HL-60 (cell line): ENCODE data around the gene EML6.

Experiments used
- DNase-seq, 2 experiments: peaks; one replicate each; pipeline ENCODE4 v3.0.0-alpha.2; 2010 to 2020; ENCODE audit warnings: low read depth in 1 of 2, low spot score in 1 of 2
- H3K27ac ChIP-seq: fragments of 250-450 bp; sonication (Bioruptor Pico); replicated peaks from 2 replicates; pipeline ENCODE4 v1.5.1; 2020; ENCODE audit warnings: mild to moderate bottlenecking, moderate library complexity
- H3K27me3 ChIP-seq: fragments of 250-450 bp; sonication (Bioruptor Pico); 2 replicates; pipeline ENCODE4 v1.5.1; 2021; ENCODE audit warnings: mild to moderate bottlenecking, moderate library complexity; ENCODE audit not compliant: insufficient read depth, poor library complexity, severe bottlenecking
- H3K4me3 ChIP-seq: replicated peaks from 2 replicates; pipeline ENCODE4 v1.5.1; 2011; ENCODE audit warnings: mild to moderate bottlenecking, control low read depth, low read length; ENCODE audit not compliant: insufficient read depth
- GABPA ChIP-seq: IDR thresholded peaks from 2 replicates; pipeline ENCODE4 v1.6.1; 2012; ENCODE audit warnings: low read depth
- POLR2AphosphoS5 ChIP-seq: IDR thresholded peaks from 2 replicates; pipeline ENCODE4 v1.6.1; 2012; ENCODE audit warnings: low read depth
- SPI1 ChIP-seq: IDR thresholded peaks from 2 replicates; pipeline ENCODE4 v1.6.1; 2012; ENCODE audit warnings: low read depth, mild to moderate bottlenecking, borderline replicate concordance
- TF ChIP-seq, protein P1 (sequence below): IDR thresholded peaks from one replicate; pipeline ENCODE4 v1.5.1; 2011; ENCODE audit warnings: low read length, control low read depth, inconsistent platforms; ENCODE audit not compliant: insufficient read depth
- TF ChIP-seq, protein P2 (sequence below): IDR thresholded peaks from 2 replicates; pipeline ENCODE4 v1.6.1; 2012; ENCODE audit warnings: low read depth; ENCODE audit not compliant: insufficient replicate concordance

The EML6 gene

DNA sequence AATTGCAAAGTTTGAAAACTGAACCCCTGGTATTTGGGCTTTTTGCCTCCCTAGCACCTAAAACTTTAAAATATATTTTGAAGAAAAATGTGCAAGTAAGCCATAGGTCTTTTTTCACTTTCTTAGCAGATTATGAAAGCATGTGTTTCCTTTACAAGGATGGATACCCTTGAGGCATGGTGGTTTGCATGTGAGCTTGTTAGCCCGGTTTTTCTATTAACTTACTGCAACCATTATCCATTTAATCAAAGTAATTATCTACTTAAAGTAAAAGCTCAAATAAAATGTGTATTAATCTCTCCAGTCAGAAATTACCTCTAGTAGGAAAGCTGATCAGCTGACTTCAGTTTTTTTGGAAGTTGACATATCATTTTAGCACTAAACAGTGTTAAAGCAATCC, 140.6 kb downstream of the EML6 start:
- TF ChIP-seq, protein P1, sequence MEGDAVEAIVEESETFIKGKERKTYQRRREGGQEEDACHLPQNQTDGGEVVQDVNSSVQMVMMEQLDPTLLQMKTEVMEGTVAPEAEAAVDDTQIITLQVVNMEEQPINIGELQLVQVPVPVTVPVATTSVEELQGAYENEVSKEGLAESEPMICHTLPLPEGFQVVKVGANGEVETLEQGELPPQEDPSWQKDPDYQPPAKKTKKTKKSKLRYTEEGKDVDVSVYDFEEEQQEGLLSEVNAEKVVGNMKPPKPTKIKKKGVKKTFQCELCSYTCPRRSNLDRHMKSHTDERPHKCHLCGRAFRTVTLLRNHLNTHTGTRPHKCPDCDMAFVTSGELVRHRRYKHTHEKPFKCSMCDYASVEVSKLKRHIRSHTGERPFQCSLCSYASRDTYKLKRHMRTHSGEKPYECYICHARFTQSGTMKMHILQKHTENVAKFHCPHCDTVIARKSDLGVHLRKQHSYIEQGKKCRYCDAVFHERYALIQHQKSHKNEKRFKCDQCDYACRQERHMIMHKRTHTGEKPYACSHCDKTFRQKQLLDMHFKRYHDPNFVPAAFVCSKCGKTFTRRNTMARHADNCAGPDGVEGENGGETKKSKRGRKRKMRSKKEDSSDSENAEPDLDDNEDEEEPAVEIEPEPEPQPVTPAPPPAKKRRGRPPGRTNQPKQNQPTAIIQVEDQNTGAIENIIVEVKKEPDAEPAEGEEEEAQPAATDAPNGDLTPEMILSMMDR: no peak
- TF ChIP-seq SPI1 (no peak), GABPA (no peak), POLR2AphosphoS5 (no peak)
- TF ChIP-seq, protein P2, sequence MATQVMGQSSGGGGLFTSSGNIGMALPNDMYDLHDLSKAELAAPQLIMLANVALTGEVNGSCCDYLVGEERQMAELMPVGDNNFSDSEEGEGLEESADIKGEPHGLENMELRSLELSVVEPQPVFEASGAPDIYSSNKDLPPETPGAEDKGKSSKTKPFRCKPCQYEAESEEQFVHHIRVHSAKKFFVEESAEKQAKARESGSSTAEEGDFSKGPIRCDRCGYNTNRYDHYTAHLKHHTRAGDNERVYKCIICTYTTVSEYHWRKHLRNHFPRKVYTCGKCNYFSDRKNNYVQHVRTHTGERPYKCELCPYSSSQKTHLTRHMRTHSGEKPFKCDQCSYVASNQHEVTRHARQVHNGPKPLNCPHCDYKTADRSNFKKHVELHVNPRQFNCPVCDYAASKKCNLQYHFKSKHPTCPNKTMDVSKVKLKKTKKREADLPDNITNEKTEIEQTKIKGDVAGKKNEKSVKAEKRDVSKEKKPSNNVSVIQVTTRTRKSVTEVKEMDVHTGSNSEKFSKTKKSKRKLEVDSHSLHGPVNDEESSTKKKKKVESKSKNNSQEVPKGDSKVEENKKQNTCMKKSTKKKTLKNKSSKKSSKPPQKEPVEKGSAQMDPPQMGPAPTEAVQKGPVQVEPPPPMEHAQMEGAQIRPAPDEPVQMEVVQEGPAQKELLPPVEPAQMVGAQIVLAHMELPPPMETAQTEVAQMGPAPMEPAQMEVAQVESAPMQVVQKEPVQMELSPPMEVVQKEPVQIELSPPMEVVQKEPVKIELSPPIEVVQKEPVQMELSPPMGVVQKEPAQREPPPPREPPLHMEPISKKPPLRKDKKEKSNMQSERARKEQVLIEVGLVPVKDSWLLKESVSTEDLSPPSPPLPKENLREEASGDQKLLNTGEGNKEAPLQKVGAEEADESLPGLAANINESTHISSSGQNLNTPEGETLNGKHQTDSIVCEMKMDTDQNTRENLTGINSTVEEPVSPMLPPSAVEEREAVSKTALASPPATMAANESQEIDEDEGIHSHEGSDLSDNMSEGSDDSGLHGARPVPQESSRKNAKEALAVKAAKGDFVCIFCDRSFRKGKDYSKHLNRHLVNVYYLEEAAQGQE: no peak
- DNase-seq: no peak
- Histone ChIP-seq H3K27ac (no peak overlapping the region), H3K4me3 (no peak overlapping the region), H3K27me3 (no peaks in the 10 kb centered on the region)

DNA sequence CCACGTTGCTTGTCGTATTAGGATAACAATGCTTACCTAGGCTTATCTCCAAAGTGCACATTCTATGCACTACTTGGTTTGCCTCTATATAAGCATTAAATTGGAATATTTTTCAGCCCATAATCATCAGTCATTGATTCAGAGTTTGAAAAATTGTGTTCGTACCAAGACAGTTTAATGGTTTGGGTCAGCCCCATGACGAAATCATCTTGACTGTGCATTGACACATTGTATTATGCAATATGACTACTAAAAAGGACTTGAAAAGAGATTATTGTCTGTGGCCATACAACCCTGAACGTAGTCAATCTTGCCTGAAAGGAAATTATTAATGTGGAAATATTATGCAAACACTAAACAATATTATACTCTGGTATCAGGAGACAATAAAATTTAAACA, 141.3 kb downstream of the EML6 start:
- Histone ChIP-seq H3K4me3 (no peak overlapping the region), H3K27ac (no peak overlapping the region), H3K27me3 (no peaks in the 10 kb centered on the region)
- TF ChIP-seq, protein P2: no peak
- no peak for TF ChIP-seq POLR2AphosphoS5
- no peak for TF ChIP-seq GABPA
- no peak for TF ChIP-seq SPI1
- peak in 1 of 2 experiments; percentile 32 for DNase-seq

DNA sequence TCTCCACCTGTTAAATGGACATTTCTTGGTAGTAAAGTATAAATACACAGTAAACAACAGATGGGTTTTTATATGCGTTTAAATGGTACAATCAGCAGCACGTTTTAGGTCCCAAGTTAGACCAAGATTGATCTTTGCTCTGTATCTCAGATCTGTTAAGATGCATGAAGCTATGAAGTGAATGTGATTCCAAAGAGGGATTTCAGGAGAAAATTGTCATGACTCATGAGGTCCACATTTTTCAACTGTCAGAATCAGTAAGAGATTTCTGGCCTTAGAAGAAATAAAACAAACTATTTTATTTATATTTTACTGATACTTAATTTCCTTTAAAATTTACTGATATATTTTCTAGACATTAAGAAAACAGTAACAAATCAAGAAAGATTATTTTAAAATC, 142.7 kb downstream of the EML6 start:
- TF ChIP-seq GABPA: no peak
- TF ChIP-seq, protein P1: no peak
- no peak for TF ChIP-seq SPI1
- TF ChIP-seq, protein P2: no peak
- TF ChIP-seq POLR2AphosphoS5: no peak
- H3K27me3 ChIP-seq: no peaks in the 10 kb centered on the region
- H3K4me3 ChIP-seq: no peak overlapping the region
- DNase-seq: no peak
- H3K27ac ChIP-seq: no peak overlapping the region

DNA sequence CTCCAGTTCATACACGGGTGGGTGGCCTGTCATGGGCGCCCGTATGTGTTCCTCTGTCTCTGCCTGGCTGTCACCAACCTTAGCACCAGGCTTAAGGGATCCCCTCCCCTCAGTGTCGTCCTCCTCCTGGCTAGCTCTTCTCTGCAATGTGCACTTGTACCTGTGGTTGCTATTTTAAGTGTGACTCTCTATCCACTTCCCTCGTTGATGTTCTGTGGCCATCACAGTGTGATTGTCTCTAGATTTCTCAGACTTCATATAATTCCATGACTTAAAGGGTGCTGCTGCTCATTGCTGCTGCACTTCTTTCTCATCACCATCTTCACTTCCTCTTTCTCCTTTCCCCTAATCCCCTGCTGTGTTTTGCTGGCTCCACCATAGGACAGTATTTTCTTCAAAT, 143.4 kb downstream of the EML6 start:
- Histone ChIP-seq H3K4me3 (no peak overlapping the region), H3K27me3 (no peaks in the 10 kb centered on the region), H3K27ac (no peak overlapping the region)
- TF ChIP-seq SPI1 (peak; percentile 98), GABPA (no peak)
- peak in 1 of 2 experiments; percentile 18 for DNase-seq
